ENCODE data around the gene BEST4. TPM values are rescaled to one million over a fixed set of nuclear protein-coding genes. Genes with fewer than 3 reads are reported as not detected.

The BEST4 gene
- total and polyA plus RNA-seq, 2 experiments from 2014 or later = 0.48 to 0.83 TPM

- H3K36me3 ChIP-seq (replicated peaks; ENCODE audit: insufficient read depth, low read depth) = no peaks in the 10 kb centered on the region
Measured at GRCh38 chr1:44760876-44761275, 27.1 kb downstream of the BEST4 start.

GRCh38 chr1:44759077-44759476 lies 28.9 kb downstream of the BEST4 start:
- no peaks in the 10 kb centered on the region for H3K4me1 ChIP-seq (ENCODE audit: insufficient read depth)
- no peaks in the 10 kb centered on the region for H3K79me2 ChIP-seq
- 96% methylated on average over 11 of the region's 11 CpGs for WGBS (ENCODE audit: low lambda C conversion rate, missing lambda C conversion rate)
- H3K9me3 ChIP-seq (ENCODE audit: low read depth) = no peaks in the 10 kb centered on the region
- no peaks in the 10 kb centered on the region for H3K36me3 ChIP-seq (replicated peaks; ENCODE audit: insufficient read depth, low read depth)
- no peak overlapping the region for H3K4me3 ChIP-seq
- no peak overlapping the region for H3K4me2 ChIP-seq
- TF ChIP-seq EZH2 (IDR thresholded peaks at IDR 0.05; ENCODE audit: borderline replicate concordance) (no peak), EZH2phosphoT487 (IDR thresholded peaks at IDR 0.05; ENCODE audit: low read depth, severe bottlenecking, unreplicated experiment) (no peak)
- TF ChIP-seq, protein P1, sequence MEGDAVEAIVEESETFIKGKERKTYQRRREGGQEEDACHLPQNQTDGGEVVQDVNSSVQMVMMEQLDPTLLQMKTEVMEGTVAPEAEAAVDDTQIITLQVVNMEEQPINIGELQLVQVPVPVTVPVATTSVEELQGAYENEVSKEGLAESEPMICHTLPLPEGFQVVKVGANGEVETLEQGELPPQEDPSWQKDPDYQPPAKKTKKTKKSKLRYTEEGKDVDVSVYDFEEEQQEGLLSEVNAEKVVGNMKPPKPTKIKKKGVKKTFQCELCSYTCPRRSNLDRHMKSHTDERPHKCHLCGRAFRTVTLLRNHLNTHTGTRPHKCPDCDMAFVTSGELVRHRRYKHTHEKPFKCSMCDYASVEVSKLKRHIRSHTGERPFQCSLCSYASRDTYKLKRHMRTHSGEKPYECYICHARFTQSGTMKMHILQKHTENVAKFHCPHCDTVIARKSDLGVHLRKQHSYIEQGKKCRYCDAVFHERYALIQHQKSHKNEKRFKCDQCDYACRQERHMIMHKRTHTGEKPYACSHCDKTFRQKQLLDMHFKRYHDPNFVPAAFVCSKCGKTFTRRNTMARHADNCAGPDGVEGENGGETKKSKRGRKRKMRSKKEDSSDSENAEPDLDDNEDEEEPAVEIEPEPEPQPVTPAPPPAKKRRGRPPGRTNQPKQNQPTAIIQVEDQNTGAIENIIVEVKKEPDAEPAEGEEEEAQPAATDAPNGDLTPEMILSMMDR (IDR thresholded peaks at IDR 0.05; ENCODE audit: poor library complexity) = no peak
- DNase-seq (ENCODE audit: low spot score) = no peak
- H3K27me3 ChIP-seq = no peaks in the 10 kb centered on the region
- H2AFZ ChIP-seq = no peak overlapping the region
- no peaks in the 10 kb centered on the region for H4K20me1 ChIP-seq (ENCODE audit: insufficient read depth, poor library complexity, severe bottlenecking)
- no peak overlapping the region for H3K27ac ChIP-seq
- no peaks in the 10 kb centered on the region for H3K9me2 ChIP-seq (replicated peaks; ENCODE audit: insufficient read depth)

More at GRCh38 chr1:44760876-44761275, 27.1 kb downstream of the BEST4 start:
- WGBS (ENCODE audit: low lambda C conversion rate, missing lambda C conversion rate) = 98% methylated on average over 3 of the region's 3 CpGs
- TF ChIP-seq EZH2 (IDR thresholded peaks at IDR 0.05; ENCODE audit: borderline replicate concordance) (no peak), EZH2phosphoT487 (IDR thresholded peaks at IDR 0.05; ENCODE audit: low read depth, severe bottlenecking, unreplicated experiment) (no peak)
- TF ChIP-seq, protein P1 (IDR thresholded peaks at IDR 0.05; ENCODE audit: poor library complexity) = no peak
- Histone ChIP-seq H4K20me1 (ENCODE audit: insufficient read depth, poor library complexity, severe bottlenecking) (no peaks in the 10 kb centered on the region), H3K27ac (no peak overlapping the region), H3K9me2 (replicated peaks; ENCODE audit: insufficient read depth) (no peaks in the 10 kb centered on the region), H3K79me2 (no peaks in the 10 kb centered on the region), H3K9me3 (ENCODE audit: low read depth) (no peaks in the 10 kb centered on the region), H3K27me3 (no peaks in the 10 kb centered on the region), H3K4me1 (ENCODE audit: insufficient read depth) (no peaks in the 10 kb centered on the region), H3K4me3 (no peak overlapping the region), H3K4me2 (no peak overlapping the region), H2AFZ (no peak overlapping the region)
- no peak for DNase-seq (ENCODE audit: low spot score)

DNA sequence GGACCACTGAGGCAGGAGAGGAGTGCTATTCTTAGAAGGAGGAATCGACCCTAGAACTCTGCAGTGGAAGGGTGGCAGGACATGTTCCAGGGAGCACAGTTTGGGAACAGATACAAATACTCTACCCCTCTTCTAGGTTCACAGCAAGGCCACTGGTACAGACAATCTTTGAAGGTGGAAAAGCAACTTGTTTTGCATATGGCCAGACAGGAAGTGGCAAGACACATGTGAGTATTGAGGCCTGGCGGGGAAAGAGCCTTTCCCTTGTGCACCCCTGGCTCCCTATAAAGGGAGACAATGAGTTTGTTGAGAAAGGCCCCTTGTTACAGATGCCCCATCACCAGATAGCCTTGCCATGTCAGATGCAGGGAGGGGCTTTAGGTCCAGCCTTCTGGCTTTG lies 30.6 kb downstream of the BEST4 start:
- Histone ChIP-seq H3K4me3 (no peak overlapping the region), H3K27ac (no peak overlapping the region), H3K79me2 (no peaks in the 10 kb centered on the region), H2AFZ (no peak overlapping the region), H4K20me1 (ENCODE audit: insufficient read depth, poor library complexity, severe bottlenecking) (no peaks in the 10 kb centered on the region), H3K4me2 (no peak overlapping the region), H3K27me3 (no peaks in the 10 kb centered on the region), H3K4me1 (ENCODE audit: insufficient read depth) (no peaks in the 10 kb centered on the region), H3K9me2 (replicated peaks; ENCODE audit: insufficient read depth) (no peaks in the 10 kb centered on the region), H3K9me3 (ENCODE audit: low read depth) (no peaks in the 10 kb centered on the region), H3K36me3 (replicated peaks; ENCODE audit: insufficient read depth, low read depth) (no peaks in the 10 kb centered on the region)
- no peak for DNase-seq (ENCODE audit: low spot score)
- WGBS (ENCODE audit: low lambda C conversion rate, missing lambda C conversion rate) = 98% methylated on average over 2 of the region's 2 CpGs
- TF ChIP-seq, protein P1 (IDR thresholded peaks at IDR 0.05; ENCODE audit: poor library complexity) = no peak
- no peak for TF ChIP-seq EZH2phosphoT487 (IDR thresholded peaks at IDR 0.05; ENCODE audit: low read depth, severe bottlenecking, unreplicated experiment)
- TF ChIP-seq EZH2 (IDR thresholded peaks at IDR 0.05; ENCODE audit: borderline replicate concordance) = no peak

- Histone ChIP-seq H3K36me3 (replicated peaks; ENCODE audit: insufficient read depth, low read depth) (no peaks in the 10 kb centered on the region), H3K4me3 (no peak overlapping the region), H3K9me2 (replicated peaks; ENCODE audit: insufficient read depth) (no peaks in the 10 kb centered on the region), H3K4me2 (no peak overlapping the region), H3K27ac (no peak overlapping the region), H4K20me1 (ENCODE audit: insufficient read depth, poor library complexity, severe bottlenecking) (no peaks in the 10 kb centered on the region), H3K27me3 (no peaks in the 10 kb centered on the region), H2AFZ (no peak overlapping the region), H3K4me1 (ENCODE audit: insufficient read depth) (no peaks in the 10 kb centered on the region), H3K79me2 (no peaks in the 10 kb centered on the region), H3K9me3 (ENCODE audit: low read depth) (no peaks in the 10 kb centered on the region)
- no peak for DNase-seq (ENCODE audit: low spot score)
- TF ChIP-seq EZH2 (IDR thresholded peaks at IDR 0.05; ENCODE audit: borderline replicate concordance) (no peak), EZH2phosphoT487 (IDR thresholded peaks at IDR 0.05; ENCODE audit: low read depth, severe bottlenecking, unreplicated experiment) (no peak)
- TF ChIP-seq, protein P1 (IDR thresholded peaks at IDR 0.05; ENCODE audit: poor library complexity) = no peak
- whole genome bisulfite sequencing (ENCODE audit: low lambda C conversion rate, missing lambda C conversion rate) = 86% methylated on average over 3 of the region's 3 CpGs
Measured at GRCh38 chr1:44747878-44748277, 40.1 kb downstream of the BEST4 start.

Data from hepatocyte (in vitro differentiated cells).